Karpas-422 (cell line): ENCODE measurements around the gene IFNG-AS1. TPM values are rescaled to one million over a fixed set of nuclear protein-coding genes. Genes with fewer than 3 reads are reported as not detected.

Experiments
- DNase-seq: peaks from one replicate; pipeline ENCODE4 v3.0.0-alpha.2; 2015
- H2AFZ ChIP-seq: fragments of 200-600 bp; sonication (generic); 2 replicates; pipeline ENCODE4 v1.6.1; 2014; ENCODE audit warnings: antibody characterized with exemption, low read length, mixed read lengths
- H3K27ac ChIP-seq: fragments of 200-600 bp; sonication (generic); 2 replicates; pipeline ENCODE4 v1.5.1; 2014; ENCODE audit warnings: mild to moderate bottlenecking, low read length, moderate library complexity
- H3K27me3 ChIP-seq: fragments of 200-600 bp; sonication (generic); 2 replicates; pipeline ENCODE4 v1.6.1; 2014; ENCODE audit warnings: low read length, mixed read lengths
- H3K36me3 ChIP-seq: fragments of 200-600 bp; sonication (generic); 2 replicates; pipeline ENCODE4 v1.6.1; 2014; ENCODE audit warnings: low read length, mixed read lengths; ENCODE audit not compliant: insufficient read depth
- H3K4me1 ChIP-seq: fragments of 200-600 bp; sonication (generic); 2 replicates; pipeline ENCODE4 v1.6.1; 2014; ENCODE audit warnings: mild to moderate bottlenecking, low read length, mixed read lengths
- H3K4me2 ChIP-seq: fragments of 200-600 bp; sonication (generic); 2 replicates; pipeline ENCODE4 v1.6.1; 2014; ENCODE audit warnings: low read length, low read depth, mild to moderate bottlenecking; ENCODE audit not compliant: poor library complexity, severe bottlenecking
- H3K4me3 ChIP-seq: fragments of 200-600 bp; sonication (generic); 2 replicates; pipeline ENCODE4 v1.5.1; 2014; ENCODE audit warnings: mild to moderate bottlenecking, antibody characterized with exemption, low read length, mixed read lengths
- H3K79me2 ChIP-seq: fragments of 200-600 bp; sonication (generic); 2 replicates; pipeline ENCODE4 v1.6.1; 2014; ENCODE audit warnings: mild to moderate bottlenecking, low read length, mixed read lengths
- H3K9ac ChIP-seq: fragments of 200-600 bp; sonication (generic); 2 replicates; pipeline ENCODE4 v1.6.0; 2014; ENCODE audit warnings: low read length
- H3K9me2 ChIP-seq: fragments of 200-600 bp; sonication (generic), shearing (Covaris generic); replicated peaks from 2 replicates; pipeline ENCODE4 v1.6.0; 2014; ENCODE audit warnings: mild to moderate bottlenecking, low read length, moderate library complexity; ENCODE audit not compliant: insufficient read depth
- H3K9me3 ChIP-seq: fragments of 300-700, 200-600 bp; sonication (generic); 2 replicates; pipeline ENCODE4 v1.6.1; 2014; ENCODE audit warnings: low read length, mixed read lengths
- H4K20me1 ChIP-seq: fragments of 200-600 bp; sonication (generic); 2 replicates; pipeline ENCODE4 v1.6.1; 2014; ENCODE audit warnings: mild to moderate bottlenecking, antibody characterized with exemption, low read length, low read depth; ENCODE audit not compliant: insufficient read depth
- total RNA-seq: library from RNA; depleted of rRNA; stranded (reverse); fragments of >200 nt; shearing (Covaris generic); gene quantifications from 2 replicates; pipeline ENCODE4 v1.2.3, GENCODE V29; 2014; ENCODE audit warnings: low replicate concordance

Gene IFNG-AS1
- total RNA-seq, 1 experiment from 2014 or later = not detected

DNA sequence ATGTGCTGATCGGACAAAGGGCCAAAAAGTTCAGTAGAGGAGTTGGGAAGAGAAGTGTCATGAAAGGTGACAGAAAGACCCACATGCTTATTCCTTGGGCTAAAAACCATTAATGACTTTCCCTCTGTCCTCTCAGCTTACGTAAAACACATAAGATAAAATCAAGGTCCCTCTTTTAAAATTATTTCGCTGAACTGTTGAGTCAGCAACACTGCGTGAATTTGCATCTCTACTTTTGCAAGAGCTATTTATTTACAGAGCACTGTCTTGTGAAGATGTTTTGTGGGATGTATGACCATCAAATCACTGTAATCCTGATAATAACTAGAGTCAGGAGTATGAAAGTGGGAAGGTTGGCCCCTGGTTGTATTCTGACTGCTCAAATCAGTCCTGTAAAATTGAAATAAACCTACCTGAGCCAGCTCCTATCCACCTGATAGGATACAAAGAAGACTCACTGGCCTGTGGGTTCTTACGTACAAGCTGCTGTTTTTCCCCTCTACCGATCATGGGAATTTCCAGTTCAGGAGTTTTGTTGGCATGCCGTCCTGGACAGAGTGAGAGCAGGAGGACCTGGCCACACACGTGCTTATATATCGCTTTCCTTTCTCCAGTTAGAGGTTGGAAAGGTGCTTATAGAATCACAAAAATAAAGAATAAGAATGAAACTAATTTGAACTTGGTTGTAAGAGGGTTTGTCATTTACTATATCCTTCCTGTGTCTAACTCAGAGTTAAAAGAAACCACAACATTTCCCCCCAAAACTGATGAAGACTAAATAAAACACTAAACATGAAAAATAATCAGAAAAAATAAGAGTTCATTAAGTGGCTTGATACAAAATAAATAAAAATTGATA, 42.9 kb downstream of the IFNG-AS1 start:
- no peak overlapping the region for H2AFZ ChIP-seq
- H3K27ac ChIP-seq = no peak overlapping the region
- no peaks in the 10 kb centered on the region for H3K9me2 ChIP-seq
- H3K4me1 ChIP-seq = no peaks in the 10 kb centered on the region
- H3K4me2 ChIP-seq = no peak overlapping the region
- DNase-seq = no peak
- no peaks in the 10 kb centered on the region for H3K27me3 ChIP-seq
- H3K36me3 ChIP-seq = no peaks in the 10 kb centered on the region
- no peaks in the 10 kb centered on the region for H4K20me1 ChIP-seq
- no peaks in the 10 kb centered on the region for H3K79me2 ChIP-seq
- no peak overlapping the region for H3K9ac ChIP-seq
- no peak overlapping the region for H3K4me3 ChIP-seq
- no peaks in the 10 kb centered on the region for H3K9me3 ChIP-seq

DNA sequence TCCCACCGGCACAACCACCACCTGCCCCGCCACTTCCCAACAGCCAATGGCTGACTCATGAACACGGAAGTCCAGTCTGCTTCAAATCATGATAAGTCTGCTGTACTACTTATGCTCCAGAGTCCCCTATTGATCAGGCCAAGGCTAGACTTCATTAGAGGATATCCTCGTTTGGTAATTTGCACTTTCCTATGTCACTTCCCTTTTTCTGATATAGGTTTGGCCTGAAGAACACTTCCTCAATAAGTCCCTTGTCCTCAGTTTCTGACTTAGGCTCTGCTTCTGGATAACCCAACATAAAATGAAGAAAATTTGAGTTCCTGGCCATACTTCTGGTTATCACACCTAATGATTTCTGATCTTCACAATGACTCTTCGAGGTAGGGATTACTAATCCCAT, 45.3 kb downstream of the IFNG-AS1 start:
- H3K4me1 ChIP-seq = no peaks in the 10 kb centered on the region
- no peak overlapping the region for H3K4me2 ChIP-seq
- H3K36me3 ChIP-seq = no peaks in the 10 kb centered on the region
- no peaks in the 10 kb centered on the region for H3K79me2 ChIP-seq
- H3K9ac ChIP-seq = no peak overlapping the region
- DNase-seq = peak; percentile 37
- H3K27ac ChIP-seq = no peak overlapping the region
- no peaks in the 10 kb centered on the region for H3K27me3 ChIP-seq
- no peak overlapping the region for H2AFZ ChIP-seq
- H3K9me2 ChIP-seq = no peaks in the 10 kb centered on the region
- no peaks in the 10 kb centered on the region for H3K9me3 ChIP-seq
- H3K4me3 ChIP-seq = no peak overlapping the region
- H4K20me1 ChIP-seq = no peaks in the 10 kb centered on the region

DNA sequence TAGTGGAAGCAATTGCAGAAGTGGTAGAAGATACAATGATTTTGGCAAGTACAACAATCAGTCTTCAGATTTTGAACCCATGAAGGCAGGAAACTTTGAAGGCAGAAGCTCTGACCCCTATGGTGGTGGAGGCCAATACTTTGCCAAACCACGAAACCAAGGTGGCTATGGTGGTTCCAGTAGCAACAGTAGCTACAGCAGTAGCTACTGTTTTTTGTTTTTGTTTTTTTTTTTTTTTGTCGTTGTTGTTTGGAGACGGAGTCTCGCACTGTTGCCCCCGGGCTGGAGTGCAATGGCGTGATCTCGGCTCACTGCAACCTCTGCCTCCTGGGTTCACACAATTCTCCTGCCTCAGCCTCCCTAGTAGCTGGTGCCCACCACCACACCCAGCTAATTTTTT, 47.4 kb downstream of the IFNG-AS1 start:
- no peaks in the 10 kb centered on the region for H3K36me3 ChIP-seq
- no peaks in the 10 kb centered on the region for H3K4me1 ChIP-seq
- no peaks in the 10 kb centered on the region for H3K9me2 ChIP-seq
- no peak overlapping the region for H3K4me2 ChIP-seq
- no peak overlapping the region for H2AFZ ChIP-seq
- H3K79me2 ChIP-seq = no peaks in the 10 kb centered on the region
- no peak overlapping the region for H3K27ac ChIP-seq
- H3K4me3 ChIP-seq = no peak overlapping the region
- H3K9ac ChIP-seq = no peak overlapping the region
- no peaks in the 10 kb centered on the region for H4K20me1 ChIP-seq
- DNase-seq = no peak
- no peaks in the 10 kb centered on the region for H3K27me3 ChIP-seq
- H3K9me3 ChIP-seq = no peaks in the 10 kb centered on the region

DNA sequence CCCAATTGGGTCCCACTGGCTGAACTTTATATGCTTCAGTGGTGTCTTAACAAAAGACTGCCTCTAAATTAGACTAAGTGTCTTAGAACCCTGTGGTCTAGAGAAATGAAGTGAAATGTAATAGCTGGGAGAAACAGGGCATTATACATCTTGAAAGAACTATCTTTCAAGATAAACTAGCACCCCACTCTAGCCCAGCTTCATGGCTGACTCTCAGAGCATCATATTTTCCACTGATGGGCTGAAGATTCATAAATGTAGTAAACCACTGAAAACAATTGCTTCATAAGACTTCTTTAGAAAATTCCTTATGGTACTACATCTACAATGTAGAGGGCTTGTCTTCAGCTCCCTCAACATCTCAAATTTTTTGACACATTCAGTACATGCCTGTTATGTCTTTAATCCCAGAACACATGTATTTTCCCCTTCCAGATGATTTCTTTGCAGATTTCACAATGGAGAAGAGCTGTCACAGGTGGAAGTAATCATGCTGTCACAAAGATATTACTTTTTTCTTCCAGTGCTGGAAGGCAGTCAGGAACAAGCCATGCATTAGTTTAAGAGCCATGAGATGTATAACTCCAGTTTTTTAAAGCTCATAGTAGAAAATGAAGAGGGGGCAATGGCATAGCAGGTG, 48.5 kb downstream of the IFNG-AS1 start:
- peak; percentile 15 for DNase-seq
- H3K4me2 ChIP-seq = no peak overlapping the region
- H3K36me3 ChIP-seq = no peaks in the 10 kb centered on the region
- no peaks in the 10 kb centered on the region for H3K27me3 ChIP-seq
- no peak overlapping the region for H2AFZ ChIP-seq
- H3K9me3 ChIP-seq = no peaks in the 10 kb centered on the region
- H3K9me2 ChIP-seq = no peaks in the 10 kb centered on the region
- H3K4me1 ChIP-seq = no peaks in the 10 kb centered on the region
- H3K9ac ChIP-seq = no peak overlapping the region
- no peaks in the 10 kb centered on the region for H3K79me2 ChIP-seq
- H3K4me3 ChIP-seq = no peak overlapping the region
- no peak overlapping the region for H3K27ac ChIP-seq
- H4K20me1 ChIP-seq = no peaks in the 10 kb centered on the region

DNA sequence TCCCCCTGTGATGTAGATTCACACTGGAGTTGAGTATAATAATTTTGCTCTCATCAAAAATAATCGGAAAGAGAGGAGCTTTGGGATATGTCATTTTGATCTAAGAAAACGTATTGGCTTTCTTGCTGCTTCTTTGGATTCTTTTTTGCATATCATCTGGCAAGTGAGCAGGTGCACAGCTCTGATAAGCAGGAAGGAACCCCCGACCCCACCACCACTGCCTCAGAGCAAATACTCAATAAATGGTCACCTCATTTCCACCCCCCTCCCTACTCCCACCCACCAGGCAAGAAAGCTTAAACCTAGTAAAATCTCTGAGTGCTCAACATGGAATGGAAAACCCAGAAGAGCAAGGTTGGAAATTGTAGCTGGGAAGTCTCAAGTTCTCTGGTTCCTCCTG, 49.4 kb downstream of the IFNG-AS1 start:
- no peak overlapping the region for H2AFZ ChIP-seq
- H3K4me2 ChIP-seq = no peak overlapping the region
- H3K9me3 ChIP-seq = no peaks in the 10 kb centered on the region
- no peak for DNase-seq
- H3K36me3 ChIP-seq = no peaks in the 10 kb centered on the region
- no peak overlapping the region for H3K27ac ChIP-seq
- no peak overlapping the region for H3K4me3 ChIP-seq
- H3K9me2 ChIP-seq = no peaks in the 10 kb centered on the region
- no peaks in the 10 kb centered on the region for H3K4me1 ChIP-seq
- no peaks in the 10 kb centered on the region for H3K27me3 ChIP-seq
- no peaks in the 10 kb centered on the region for H3K79me2 ChIP-seq
- H4K20me1 ChIP-seq = no peaks in the 10 kb centered on the region
- no peak overlapping the region for H3K9ac ChIP-seq

DNA sequence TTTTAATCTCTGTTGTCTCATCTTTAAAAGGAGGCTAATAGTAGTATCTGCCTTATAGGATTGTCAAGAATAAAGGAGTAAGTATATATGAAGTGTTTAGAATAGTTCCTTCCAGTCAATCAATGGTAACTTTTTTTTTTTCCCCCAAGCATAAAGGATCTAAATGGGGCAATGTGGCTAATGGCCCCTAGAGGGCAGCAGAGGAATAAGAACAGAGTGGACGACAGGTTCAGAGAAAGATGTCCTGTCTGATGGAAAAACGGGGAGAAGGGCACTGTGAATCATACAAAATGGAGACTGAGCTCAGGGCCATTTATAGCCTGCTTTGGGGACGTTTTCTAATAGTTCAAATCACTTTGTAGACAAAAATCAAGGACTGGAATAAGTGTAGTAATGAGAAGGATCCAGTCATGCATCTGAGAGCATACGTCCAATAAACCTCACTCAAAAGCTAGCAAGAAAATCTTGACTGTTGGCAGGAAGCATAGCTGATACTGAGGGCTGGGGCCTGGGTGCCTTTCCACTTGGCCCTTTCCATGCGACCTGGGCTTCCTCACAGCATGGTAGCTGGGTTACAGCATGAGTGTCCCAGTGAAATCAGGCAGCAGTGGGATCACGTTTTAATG, 51.3 kb downstream of the IFNG-AS1 start:
- H3K4me3 ChIP-seq = no peak overlapping the region
- peak; percentile 85 for DNase-seq
- no peak overlapping the region for H3K4me2 ChIP-seq
- no peaks in the 10 kb centered on the region for H4K20me1 ChIP-seq
- H3K9ac ChIP-seq = no peak overlapping the region
- no peaks in the 10 kb centered on the region for H3K9me2 ChIP-seq
- no peaks in the 10 kb centered on the region for H3K79me2 ChIP-seq
- H3K9me3 ChIP-seq = no peaks in the 10 kb centered on the region
- no peaks in the 10 kb centered on the region for H3K27me3 ChIP-seq
- no peaks in the 10 kb centered on the region for H3K36me3 ChIP-seq
- H3K4me1 ChIP-seq = no peaks in the 10 kb centered on the region
- H3K27ac ChIP-seq = no peak overlapping the region
- H2AFZ ChIP-seq = no peak overlapping the region

DNA sequence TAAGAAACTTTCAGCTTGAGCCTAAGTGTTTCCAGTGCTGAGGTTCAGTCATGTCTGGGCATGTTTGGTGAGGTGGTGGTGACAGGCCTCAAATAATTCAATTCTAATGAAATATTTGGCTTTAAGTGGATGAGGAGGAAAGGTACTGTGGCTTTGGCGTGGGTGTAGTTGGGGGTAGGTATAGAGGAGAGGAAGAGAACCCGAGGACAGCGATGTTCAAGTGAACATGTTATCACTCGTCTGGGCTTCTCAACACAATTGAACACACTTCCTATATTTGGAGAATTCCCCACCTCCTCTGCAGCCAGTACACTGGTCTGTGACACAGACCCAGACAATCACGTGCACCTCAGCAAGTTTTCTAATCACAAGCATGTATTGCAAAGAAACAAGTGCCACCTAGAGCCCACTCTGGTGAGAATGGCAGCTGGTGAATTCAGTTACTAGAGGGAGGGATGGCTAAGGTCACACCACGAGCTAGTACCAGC, 53.0 kb downstream of the IFNG-AS1 start:
- no peak overlapping the region for H3K9ac ChIP-seq
- no peaks in the 10 kb centered on the region for H3K9me2 ChIP-seq
- H4K20me1 ChIP-seq = no peaks in the 10 kb centered on the region
- no peaks in the 10 kb centered on the region for H3K36me3 ChIP-seq
- H3K4me1 ChIP-seq = no peaks in the 10 kb centered on the region
- H3K79me2 ChIP-seq = no peaks in the 10 kb centered on the region
- H3K27ac ChIP-seq = no peak overlapping the region
- H3K4me2 ChIP-seq = no peak overlapping the region
- H2AFZ ChIP-seq = no peak overlapping the region
- no peak overlapping the region for H3K4me3 ChIP-seq
- H3K9me3 ChIP-seq = no peaks in the 10 kb centered on the region
- no peaks in the 10 kb centered on the region for H3K27me3 ChIP-seq
- DNase-seq = peak; percentile 44

DNA sequence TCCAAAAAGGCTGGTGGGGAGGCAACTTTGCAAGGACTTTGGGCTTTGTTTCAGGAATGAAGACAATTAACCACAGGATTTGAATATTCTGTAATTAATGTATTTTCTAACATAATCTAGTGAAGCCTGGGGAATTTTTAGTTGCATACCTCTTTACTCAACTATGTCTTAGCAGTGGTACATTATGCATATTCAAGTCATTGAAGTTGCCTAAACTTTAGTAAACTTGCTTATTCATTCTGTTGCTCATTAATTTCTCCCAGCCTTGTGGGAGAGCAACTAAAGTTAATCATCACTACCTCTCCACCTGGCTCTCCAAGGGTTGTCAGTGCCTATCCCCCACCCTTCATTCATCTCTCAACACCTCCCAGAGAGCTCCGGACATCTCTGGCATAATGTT, 54.2 kb downstream of the IFNG-AS1 start:
- no peaks in the 10 kb centered on the region for H3K9me3 ChIP-seq
- no peaks in the 10 kb centered on the region for H3K36me3 ChIP-seq
- no peak overlapping the region for H3K4me3 ChIP-seq
- DNase-seq = peak; percentile 36
- no peak overlapping the region for H3K9ac ChIP-seq
- no peaks in the 10 kb centered on the region for H4K20me1 ChIP-seq
- no peak overlapping the region for H2AFZ ChIP-seq
- H3K79me2 ChIP-seq = no peaks in the 10 kb centered on the region
- no peaks in the 10 kb centered on the region for H3K9me2 ChIP-seq
- H3K27ac ChIP-seq = no peak overlapping the region
- H3K4me2 ChIP-seq = no peak overlapping the region
- no peaks in the 10 kb centered on the region for H3K4me1 ChIP-seq
- no peaks in the 10 kb centered on the region for H3K27me3 ChIP-seq
